ENCODE results near the gene CTNNB1.

DNA sequence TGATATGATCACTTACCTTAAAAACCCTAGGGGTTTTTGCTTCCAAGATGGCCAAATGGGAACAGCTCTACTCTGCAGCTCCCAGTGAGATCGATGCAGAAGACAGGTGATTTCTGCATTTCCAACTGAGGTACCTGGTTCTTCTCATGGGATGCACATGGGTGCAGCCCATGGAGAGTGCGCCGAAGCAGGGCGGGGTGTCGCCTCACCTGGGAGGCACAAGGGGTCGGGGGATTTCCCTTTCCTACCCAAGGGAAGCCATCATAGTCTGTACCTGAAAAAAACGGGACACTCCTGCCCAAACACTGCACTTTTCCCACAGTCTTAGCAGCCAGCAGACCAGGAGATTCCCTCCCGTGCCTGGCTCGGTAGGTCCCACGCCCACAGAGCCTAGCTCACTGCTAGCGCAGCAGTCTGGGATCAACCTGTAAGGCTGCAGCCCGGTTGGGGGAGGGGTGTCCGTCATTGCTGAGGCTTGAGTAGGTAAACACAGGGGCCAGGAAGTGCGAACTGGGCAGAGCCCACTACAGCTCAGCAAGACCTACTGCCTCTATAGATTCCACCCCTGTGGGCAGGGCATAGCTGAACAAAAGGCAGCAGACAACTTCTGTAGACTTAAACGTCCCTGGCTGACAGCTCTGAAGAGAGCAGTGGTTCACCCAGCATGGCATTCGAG is 78.6 kb downstream of the CTNNB1 start:
- TF ChIP-seq POLR2AphosphoS5 (IDR thresholded peaks at IDR 0.05) (no peak), POLR2A (IDR thresholded peaks at IDR 0.05) (no peak)
- TF ChIP-seq, protein P1, sequence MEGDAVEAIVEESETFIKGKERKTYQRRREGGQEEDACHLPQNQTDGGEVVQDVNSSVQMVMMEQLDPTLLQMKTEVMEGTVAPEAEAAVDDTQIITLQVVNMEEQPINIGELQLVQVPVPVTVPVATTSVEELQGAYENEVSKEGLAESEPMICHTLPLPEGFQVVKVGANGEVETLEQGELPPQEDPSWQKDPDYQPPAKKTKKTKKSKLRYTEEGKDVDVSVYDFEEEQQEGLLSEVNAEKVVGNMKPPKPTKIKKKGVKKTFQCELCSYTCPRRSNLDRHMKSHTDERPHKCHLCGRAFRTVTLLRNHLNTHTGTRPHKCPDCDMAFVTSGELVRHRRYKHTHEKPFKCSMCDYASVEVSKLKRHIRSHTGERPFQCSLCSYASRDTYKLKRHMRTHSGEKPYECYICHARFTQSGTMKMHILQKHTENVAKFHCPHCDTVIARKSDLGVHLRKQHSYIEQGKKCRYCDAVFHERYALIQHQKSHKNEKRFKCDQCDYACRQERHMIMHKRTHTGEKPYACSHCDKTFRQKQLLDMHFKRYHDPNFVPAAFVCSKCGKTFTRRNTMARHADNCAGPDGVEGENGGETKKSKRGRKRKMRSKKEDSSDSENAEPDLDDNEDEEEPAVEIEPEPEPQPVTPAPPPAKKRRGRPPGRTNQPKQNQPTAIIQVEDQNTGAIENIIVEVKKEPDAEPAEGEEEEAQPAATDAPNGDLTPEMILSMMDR (IDR thresholded peaks at IDR 0.05): no peak
